Medulla oblongata (tissue), 1 donor: Measurements from ENCODE around the gene KIF5B.

Experiments
- DNase-seq: peaks from one replicate; pipeline ENCODE4 v3.0.0-alpha.2; 2015; ENCODE audit errors: extremely low spot score

Gene KIF5B

DNA sequence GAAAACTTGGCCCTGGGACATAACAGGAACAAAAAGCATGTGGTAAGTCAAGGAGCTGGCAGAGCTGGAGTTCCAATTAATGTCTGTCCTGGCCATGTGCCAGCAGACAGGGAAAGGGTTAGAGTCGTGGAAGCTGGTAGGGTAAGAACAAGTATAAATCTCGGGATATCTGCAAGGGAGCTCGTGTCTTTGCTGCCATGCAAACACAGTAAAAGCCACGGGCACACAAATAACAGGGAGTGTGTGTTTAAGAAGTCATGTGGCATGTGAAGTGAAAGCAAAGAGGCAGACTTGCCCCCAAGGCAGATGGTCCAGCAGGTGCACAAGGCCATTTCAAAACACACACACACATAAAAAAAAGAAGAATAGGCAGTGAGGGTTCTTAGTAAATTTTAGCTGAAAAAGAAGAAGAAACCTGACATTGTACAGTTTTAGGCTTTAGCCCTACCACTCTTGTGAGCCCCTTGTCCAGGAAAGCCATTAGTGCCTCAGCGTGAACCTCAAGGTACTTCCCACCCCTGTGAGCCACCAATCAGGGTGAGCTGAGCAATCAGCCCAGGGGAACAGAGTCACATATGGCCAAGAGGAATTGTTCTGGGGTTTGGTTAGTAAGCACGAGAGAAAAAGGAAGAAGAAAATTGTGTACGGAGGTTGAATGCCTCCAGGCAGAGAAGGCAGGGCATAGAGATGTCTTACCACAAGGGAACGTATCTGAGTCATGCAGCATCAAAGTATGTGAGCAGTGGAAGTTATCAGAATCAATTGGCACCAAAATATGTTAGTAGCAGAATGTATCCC is 94.7 kb downstream of the KIF5B start:
- peak; percentile 50 for DNase-seq

DNA sequence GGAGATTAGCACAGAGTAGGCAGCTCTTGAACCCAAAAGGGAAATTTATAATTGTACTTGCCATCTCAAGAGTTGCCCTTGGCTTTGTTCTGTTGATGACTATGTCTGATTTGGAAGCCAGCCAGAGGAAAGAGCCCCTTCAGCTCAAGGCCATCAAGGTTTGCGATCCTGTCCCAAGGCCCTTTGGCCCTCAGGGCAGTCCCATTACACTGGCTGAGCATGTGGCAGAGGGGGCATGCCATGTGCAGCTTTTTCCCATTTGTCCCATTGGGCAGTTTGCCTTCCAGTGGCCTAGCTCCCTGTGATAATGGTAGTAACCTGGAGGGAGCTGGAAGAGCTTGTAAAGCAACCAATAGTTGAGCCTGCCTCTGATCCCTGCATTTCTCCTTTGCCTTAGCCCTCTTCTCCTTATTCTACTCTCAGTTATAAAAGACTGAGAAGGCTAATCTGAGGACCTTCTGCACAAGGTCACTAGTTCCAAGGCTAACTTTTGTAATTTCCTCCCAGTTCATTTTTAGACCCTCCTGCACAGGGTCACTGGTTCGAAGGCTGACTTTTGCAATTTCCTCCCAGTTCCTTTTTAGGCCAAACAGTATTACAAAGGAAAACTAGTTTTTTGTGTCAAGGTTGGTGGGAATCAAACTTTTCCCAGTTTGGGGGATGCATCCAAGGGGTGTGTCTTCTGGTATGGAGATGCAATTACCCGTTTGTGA is 96.6 kb downstream of the KIF5B start:
- peak; percentile 31 for DNase-seq
